Activated CD8-positive, alpha-beta memory T cell treated with anti-CD3 and anti-CD28 coated beads for 48 hours (primary cell): ENCODE measurements around the gene RCOR1.
"Not testable (repeated sequence)": the region's sequence is repeated elsewhere in the genome, so short reads cannot be mapped to it uniquely, and the experiment has no call there.

Experiments used
- DNase-seq, 3 experiments: peaks; one replicate each; pipeline ENCODE4 v3.0.0-alpha.2; 2020; ENCODE audit warnings: low read depth in 2 of 3, low spot score in 2 of 3

Gene RCOR1

GRCh38 chr14:102625564-102626296 is 33.3 kb downstream of the RCOR1 start:
- no peak for DNase-seq

- DNase-seq: no peak
Measured at GRCh38 chr14:102626530-102626929, 34.1 kb downstream of the RCOR1 start.

GRCh38 chr14:102629011-102629444 is 36.6 kb downstream of the RCOR1 start:
- no peak for DNase-seq

GRCh38 chr14:102629808-102630350 is 37.4 kb downstream of the RCOR1 start:
- DNase-seq: no peak

GRCh38 chr14:102630405-102630804 is 38.0 kb downstream of the RCOR1 start:
- DNase-seq: no peak

GRCh38 chr14:102630881-102631280 is 38.4 kb downstream of the RCOR1 start:
- no peak for DNase-seq

- DNase-seq: no peak
Measured at GRCh38 chr14:102633906-102634595, 41.6 kb downstream of the RCOR1 start.

GRCh38 chr14:102639611-102640010 is 47.2 kb downstream of the RCOR1 start:
- DNase-seq: not testable (repeated sequence)

- DNase-seq: no peak
Measured at GRCh38 chr14:102644523-102644922, 52.1 kb downstream of the RCOR1 start.

GRCh38 chr14:102645746-102646440 is 53.4 kb downstream of the RCOR1 start:
- DNase-seq: no peak

GRCh38 chr14:102646615-102647014 is 54.2 kb downstream of the RCOR1 start:
- no peak for DNase-seq

- DNase-seq: no peak
Measured at GRCh38 chr14:102652194-102652593, 59.7 kb downstream of the RCOR1 start.

- peak in 1 of 3 experiments; percentile 2 for DNase-seq
Measured at GRCh38 chr14:102654298-102654697, 61.8 kb downstream of the RCOR1 start.

- DNase-seq: no peak
Measured at GRCh38 chr14:102655137-102655536, 62.7 kb downstream of the RCOR1 start.

GRCh38 chr14:102659797-102660196 is 67.3 kb downstream of the RCOR1 start:
- no peak for DNase-seq

GRCh38 chr14:102661614-102662013 is 69.2 kb downstream of the RCOR1 start:
- no peak for DNase-seq

- no peak for DNase-seq
Measured at GRCh38 chr14:102662636-102663430, 70.4 kb downstream of the RCOR1 start.

- DNase-seq: no peak
Measured at GRCh38 chr14:102663440-102663839, 71.0 kb downstream of the RCOR1 start.

GRCh38 chr14:102665621-102666020 is 73.2 kb downstream of the RCOR1 start:
- no peak for DNase-seq

GRCh38 chr14:102666635-102667034 is 74.2 kb downstream of the RCOR1 start:
- DNase-seq: no peak

- no peak for DNase-seq
Measured at GRCh38 chr14:102667703-102668102, 75.3 kb downstream of the RCOR1 start.
